Keratinocyte (primary cell): ENCODE data around the gene ARFGAP3.

Experiments
- EZH2 ChIP-seq: IDR thresholded peaks from one replicate; pipeline ENCODE4 v1.6.1; 2012; ENCODE audit warnings: inconsistent platforms, mild to moderate bottlenecking, low read length, moderate library complexity
- TF ChIP-seq, protein P1 (sequence below), 3 experiments: IDR thresholded peaks in 1 of 3; conservative IDR thresholded peaks in 1 of 3; optimal IDR thresholded peaks in 1 of 3; 2 replicates in 2 of 3; 3 replicates in 1 of 3; pipeline versions ENCODE3 to v1.5.1; 2011; ENCODE audit warnings: low read length in 3 of 3, mild to moderate bottlenecking in 3 of 3, moderate library complexity in 2 of 3, control low read depth in 1 of 3, inconsistent platforms in 1 of 3; ENCODE audit not compliant: insufficient read depth in 2 of 3; ENCODE audit errors: extremely low read depth in 1 of 3

DNA sequence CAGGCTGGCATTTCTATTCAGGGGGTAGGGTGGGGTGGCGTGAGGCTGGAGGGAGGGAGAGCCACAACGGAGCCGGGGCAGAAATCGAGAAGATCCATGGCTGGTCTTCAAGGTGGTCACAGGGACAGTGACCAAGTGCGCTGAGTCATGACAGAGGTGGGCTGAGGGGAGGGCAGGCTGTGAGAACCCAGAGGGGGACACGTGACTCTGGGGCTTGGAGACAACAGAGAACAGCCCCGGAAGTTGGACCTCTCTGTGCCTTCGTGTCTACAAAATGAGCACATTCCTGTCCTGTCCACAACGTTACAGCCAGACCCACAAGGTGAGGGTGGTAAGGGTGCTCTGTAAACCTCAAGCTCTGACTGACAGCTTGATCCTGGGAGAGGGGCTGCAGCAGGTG, 35.1 kb upstream of the ARFGAP3 start:
- TF ChIP-seq, protein P1, sequence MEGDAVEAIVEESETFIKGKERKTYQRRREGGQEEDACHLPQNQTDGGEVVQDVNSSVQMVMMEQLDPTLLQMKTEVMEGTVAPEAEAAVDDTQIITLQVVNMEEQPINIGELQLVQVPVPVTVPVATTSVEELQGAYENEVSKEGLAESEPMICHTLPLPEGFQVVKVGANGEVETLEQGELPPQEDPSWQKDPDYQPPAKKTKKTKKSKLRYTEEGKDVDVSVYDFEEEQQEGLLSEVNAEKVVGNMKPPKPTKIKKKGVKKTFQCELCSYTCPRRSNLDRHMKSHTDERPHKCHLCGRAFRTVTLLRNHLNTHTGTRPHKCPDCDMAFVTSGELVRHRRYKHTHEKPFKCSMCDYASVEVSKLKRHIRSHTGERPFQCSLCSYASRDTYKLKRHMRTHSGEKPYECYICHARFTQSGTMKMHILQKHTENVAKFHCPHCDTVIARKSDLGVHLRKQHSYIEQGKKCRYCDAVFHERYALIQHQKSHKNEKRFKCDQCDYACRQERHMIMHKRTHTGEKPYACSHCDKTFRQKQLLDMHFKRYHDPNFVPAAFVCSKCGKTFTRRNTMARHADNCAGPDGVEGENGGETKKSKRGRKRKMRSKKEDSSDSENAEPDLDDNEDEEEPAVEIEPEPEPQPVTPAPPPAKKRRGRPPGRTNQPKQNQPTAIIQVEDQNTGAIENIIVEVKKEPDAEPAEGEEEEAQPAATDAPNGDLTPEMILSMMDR (optimal IDR thresholded peaks at IDR 0.05 in 1 of 3, IDR thresholded peaks at IDR 0.05 in 1 of 3, conservative IDR thresholded peaks at IDR 0.05 in 1 of 3; ENCODE audit: extremely low read depth in 1 of 3, insufficient read depth in 2 of 3, low read length in 3 of 3) = no peak
- no peak for TF ChIP-seq EZH2
